Measurements from ENCODE around the gene LRMDA. TPM values are rescaled to one million over a fixed set of nuclear protein-coding genes. Genes with fewer than 3 reads are reported as not detected.

The LRMDA gene
- total RNA-seq, 1 donor from 2014 or later = 2.1 TPM

DNA sequence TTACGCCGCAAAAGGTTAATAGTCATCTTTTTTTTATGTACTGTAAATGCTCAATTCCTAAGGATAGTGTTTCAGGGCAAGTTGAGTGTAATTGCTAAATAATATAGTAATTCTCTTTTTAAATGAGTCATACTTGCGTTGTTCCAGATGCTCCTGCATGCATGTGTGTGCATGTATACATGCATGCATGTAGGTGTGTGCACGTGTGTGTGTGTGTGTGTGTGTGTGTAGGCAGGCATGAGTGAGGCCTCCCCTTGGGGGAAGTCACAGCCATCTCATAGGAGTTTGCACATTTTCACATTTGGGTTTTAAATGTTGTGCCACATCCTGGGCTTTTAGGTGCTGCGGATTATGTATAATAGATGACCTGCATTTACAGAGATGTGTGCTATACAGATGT lies 1110.4 kb downstream of the LRMDA start:
- Mint-ChIP-seq H3K27ac (ENCODE audit: unreplicated experiment) (no peak overlapping the region), H3K9me3 (ENCODE audit: unreplicated experiment) (no peaks in the 10 kb centered on the region), H3K36me3 (ENCODE audit: unreplicated experiment) (no peaks in the 10 kb centered on the region), H3K4me3 (ENCODE audit: unreplicated experiment) (no peak overlapping the region), H3K4me1 (ENCODE audit: low read depth, unreplicated experiment) (peaks cover 2% of the 10 kb centered on the region), H3K27me3 (ENCODE audit: unreplicated experiment) (no peaks in the 10 kb centered on the region)
- TF ChIP-seq, protein P1, sequence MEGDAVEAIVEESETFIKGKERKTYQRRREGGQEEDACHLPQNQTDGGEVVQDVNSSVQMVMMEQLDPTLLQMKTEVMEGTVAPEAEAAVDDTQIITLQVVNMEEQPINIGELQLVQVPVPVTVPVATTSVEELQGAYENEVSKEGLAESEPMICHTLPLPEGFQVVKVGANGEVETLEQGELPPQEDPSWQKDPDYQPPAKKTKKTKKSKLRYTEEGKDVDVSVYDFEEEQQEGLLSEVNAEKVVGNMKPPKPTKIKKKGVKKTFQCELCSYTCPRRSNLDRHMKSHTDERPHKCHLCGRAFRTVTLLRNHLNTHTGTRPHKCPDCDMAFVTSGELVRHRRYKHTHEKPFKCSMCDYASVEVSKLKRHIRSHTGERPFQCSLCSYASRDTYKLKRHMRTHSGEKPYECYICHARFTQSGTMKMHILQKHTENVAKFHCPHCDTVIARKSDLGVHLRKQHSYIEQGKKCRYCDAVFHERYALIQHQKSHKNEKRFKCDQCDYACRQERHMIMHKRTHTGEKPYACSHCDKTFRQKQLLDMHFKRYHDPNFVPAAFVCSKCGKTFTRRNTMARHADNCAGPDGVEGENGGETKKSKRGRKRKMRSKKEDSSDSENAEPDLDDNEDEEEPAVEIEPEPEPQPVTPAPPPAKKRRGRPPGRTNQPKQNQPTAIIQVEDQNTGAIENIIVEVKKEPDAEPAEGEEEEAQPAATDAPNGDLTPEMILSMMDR (IDR thresholded peaks at IDR 0.05; ENCODE audit: partially characterized antibody, unreplicated experiment) = no peak
- no peak for DNase-seq

DNA sequence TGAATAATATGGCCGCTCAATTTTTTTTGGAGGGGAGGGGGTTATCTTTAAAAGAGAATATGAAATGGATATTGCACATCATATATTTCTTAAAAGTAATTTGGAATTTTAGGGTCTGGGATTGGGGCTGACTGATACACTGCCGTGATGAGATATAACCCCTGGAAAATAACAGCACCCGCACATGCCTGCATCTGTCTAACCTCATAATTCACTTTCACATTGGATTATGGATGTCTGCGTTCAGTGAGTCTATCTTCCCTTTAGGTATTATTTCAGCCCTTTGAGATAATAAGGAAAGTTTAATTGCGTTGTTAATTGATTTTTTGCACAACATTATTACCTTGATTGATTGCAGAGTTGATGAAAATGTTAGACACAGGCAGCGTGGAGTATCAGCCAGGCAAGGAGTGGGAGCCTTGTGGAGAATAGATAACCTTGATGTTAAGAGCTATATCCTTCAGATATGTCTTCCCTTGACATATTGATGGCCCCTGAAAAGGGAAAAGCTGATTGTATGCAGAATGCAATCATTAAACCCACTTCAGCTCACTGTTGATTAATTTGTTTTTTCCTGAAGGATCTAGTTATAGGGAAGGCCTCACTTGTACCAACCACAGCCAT lies 1111.0 kb downstream of the LRMDA start:
- peaks cover 2% of the 10 kb centered on the region for H3K4me1 Mint-ChIP-seq (ENCODE audit: low read depth, unreplicated experiment)
- H3K36me3 Mint-ChIP-seq (ENCODE audit: unreplicated experiment) = no peaks in the 10 kb centered on the region
- no peak overlapping the region for H3K27ac Mint-ChIP-seq (ENCODE audit: unreplicated experiment)
- TF ChIP-seq, protein P1 (IDR thresholded peaks at IDR 0.05; ENCODE audit: partially characterized antibody, unreplicated experiment) = no peak
- no peaks in the 10 kb centered on the region for H3K9me3 Mint-ChIP-seq (ENCODE audit: unreplicated experiment)
- DNase-seq = no peak
- H3K27me3 Mint-ChIP-seq (ENCODE audit: unreplicated experiment) = no peaks in the 10 kb centered on the region
- no peak overlapping the region for H3K4me3 Mint-ChIP-seq (ENCODE audit: unreplicated experiment)

DNA sequence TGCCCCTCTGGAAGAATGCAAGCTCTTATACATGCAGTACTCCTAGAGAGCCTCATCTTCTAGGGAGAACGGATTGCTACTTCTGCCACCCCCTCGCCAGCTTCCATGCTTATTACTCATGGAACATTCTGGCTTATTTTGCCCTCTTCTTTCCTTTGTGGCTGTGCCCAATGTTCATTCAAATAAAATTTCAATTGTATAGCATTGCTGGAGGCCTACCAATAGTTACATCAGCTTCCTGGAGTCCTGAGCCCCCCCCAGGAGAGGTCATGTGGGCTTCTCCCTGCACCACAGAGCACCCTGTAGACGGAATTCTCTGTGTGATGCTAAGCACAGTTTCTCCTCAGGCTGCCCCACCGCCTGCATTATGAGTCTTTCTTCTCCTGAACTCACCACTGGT lies 1112.2 kb downstream of the LRMDA start:
- no peak for DNase-seq
- Mint-ChIP-seq H3K4me3 (ENCODE audit: unreplicated experiment) (no peak overlapping the region), H3K27ac (ENCODE audit: unreplicated experiment) (no peak overlapping the region), H3K27me3 (ENCODE audit: unreplicated experiment) (no peaks in the 10 kb centered on the region), H3K9me3 (ENCODE audit: unreplicated experiment) (no peaks in the 10 kb centered on the region), H3K4me1 (ENCODE audit: low read depth, unreplicated experiment) (peaks cover 2% of the 10 kb centered on the region), H3K36me3 (ENCODE audit: unreplicated experiment) (no peaks in the 10 kb centered on the region)
- TF ChIP-seq, protein P1 (IDR thresholded peaks at IDR 0.05; ENCODE audit: partially characterized antibody, unreplicated experiment) = no peak

DNA sequence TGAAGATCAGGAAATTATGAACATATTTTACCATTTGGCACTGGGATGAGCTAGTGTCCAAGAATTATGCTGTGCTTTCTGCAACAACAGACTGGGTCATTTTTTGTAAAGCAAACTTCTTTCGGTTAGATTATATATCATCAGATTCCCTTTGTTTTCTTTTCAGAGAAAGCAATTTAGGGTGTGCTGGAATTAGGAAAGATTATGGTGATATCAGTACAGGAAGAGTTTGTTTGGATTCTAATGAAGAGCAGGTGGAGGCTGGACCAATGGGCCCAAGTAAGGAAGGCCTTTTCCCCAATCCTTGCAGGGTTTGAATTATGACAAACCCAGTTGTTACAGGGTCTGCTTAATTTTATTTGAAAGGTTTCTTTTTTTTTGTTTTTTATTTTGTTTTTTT lies 1113.4 kb downstream of the LRMDA start:
- Mint-ChIP-seq H3K4me1 (ENCODE audit: low read depth, unreplicated experiment) (peaks cover 2% of the 10 kb centered on the region), H3K27me3 (ENCODE audit: unreplicated experiment) (peaks cover 2% of the 10 kb centered on the region), H3K9me3 (ENCODE audit: unreplicated experiment) (no peaks in the 10 kb centered on the region), H3K4me3 (ENCODE audit: unreplicated experiment) (no peak overlapping the region), H3K36me3 (ENCODE audit: unreplicated experiment) (no peaks in the 10 kb centered on the region), H3K27ac (ENCODE audit: unreplicated experiment) (no peak overlapping the region)
- TF ChIP-seq, protein P1 (IDR thresholded peaks at IDR 0.05; ENCODE audit: partially characterized antibody, unreplicated experiment) = no peak
- DNase-seq = no peak

DNA sequence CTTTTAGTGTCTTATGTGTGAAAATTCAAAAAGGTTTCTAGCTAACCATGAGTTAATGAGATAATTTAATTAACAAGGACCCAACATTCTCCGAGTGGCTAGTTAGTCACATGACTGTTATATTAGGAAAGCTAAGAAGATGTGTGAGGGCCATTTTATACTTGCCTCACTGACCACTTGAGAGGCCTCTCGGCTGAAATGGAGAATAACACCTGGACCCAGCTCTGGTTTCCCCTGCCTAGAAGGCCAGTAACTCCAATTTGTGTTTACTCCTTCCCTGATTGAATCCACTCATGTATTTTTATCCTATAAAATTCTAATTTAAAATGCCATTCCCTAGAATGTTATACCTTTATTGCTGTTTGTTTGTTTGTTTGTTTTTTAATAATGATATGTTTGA lies 1115.0 kb downstream of the LRMDA start:
- Mint-ChIP-seq H3K36me3 (ENCODE audit: unreplicated experiment) (no peaks in the 10 kb centered on the region), H3K4me3 (ENCODE audit: unreplicated experiment) (no peak overlapping the region), H3K27ac (ENCODE audit: unreplicated experiment) (no peak overlapping the region), H3K27me3 (ENCODE audit: unreplicated experiment) (peaks cover 2% of the 10 kb centered on the region), H3K4me1 (ENCODE audit: low read depth, unreplicated experiment) (peaks cover 2% of the 10 kb centered on the region), H3K9me3 (ENCODE audit: unreplicated experiment) (no peaks in the 10 kb centered on the region)
- TF ChIP-seq, protein P1 (IDR thresholded peaks at IDR 0.05; ENCODE audit: partially characterized antibody, unreplicated experiment) = no peak
- DNase-seq = no peak
